Measurements from ENCODE around the gene TCF3.
A peak's percentile ranks its signal among the peaks of the same experiment; 100 is the strongest.

TCF3 gene

GRCh38 chr19:1655131-1655981 lies 2.9 kb upstream of the TCF3 start:
- TF ChIP-seq CTCF (IDR thresholded peaks at IDR 0.05; ENCODE audit: insufficient read depth, low read depth, low read length, missing control alignments): no peak
- no peak for DNase-seq (ENCODE audit: low read depth)
- no peak overlapping the region for H3K4me3 ChIP-seq (ENCODE audit: low read length)

GRCh38 chr19:1654178-1654792 lies 1.9 kb upstream of the TCF3 start:
- DNase-seq (ENCODE audit: low read depth): no peak
- no peak for TF ChIP-seq CTCF (IDR thresholded peaks at IDR 0.05; ENCODE audit: insufficient read depth, low read depth, low read length, missing control alignments)
- H3K4me3 ChIP-seq (ENCODE audit: low read length): no peak overlapping the region

GRCh38 chr19:1653300-1653628 lies 849 bp upstream of the TCF3 start:
- DNase-seq (ENCODE audit: low read depth): no peak
- TF ChIP-seq CTCF (IDR thresholded peaks at IDR 0.05; ENCODE audit: insufficient read depth, low read depth, low read length, missing control alignments): no peak
- peak overlapping the region; percentile 66 for H3K4me3 ChIP-seq (ENCODE audit: low read length)

GRCh38 chr19:1651568-1652291 lies 685 bp downstream of the TCF3 start:
- DNase-seq (ENCODE audit: low read depth): peak; percentile 44
- TF ChIP-seq CTCF (IDR thresholded peaks at IDR 0.05; ENCODE audit: insufficient read depth, low read depth, low read length, missing control alignments): no peak
- H3K4me3 ChIP-seq (ENCODE audit: low read length): peak overlapping the region; percentile 62

GRCh38 chr19:1650650-1651567 lies 1.5 kb downstream of the TCF3 start:
- no peak for DNase-seq (ENCODE audit: low read depth)

More at GRCh38 chr19:1650650-1651567, 1.5 kb downstream of the TCF3 start:
- no peak for TF ChIP-seq CTCF (IDR thresholded peaks at IDR 0.05; ENCODE audit: insufficient read depth, low read depth, low read length, missing control alignments)
- peak overlapping the region; percentile 62 for H3K4me3 ChIP-seq (ENCODE audit: low read length)
